HG03520 (cell line): ENCODE measurements around the gene OASL.

Experiments used
- ATAC-seq: cut with Tn5 transposase; IDR thresholded peaks from one replicate; pipeline ENCODE4 v1.9.1; 2021; ENCODE audit warnings: mild to moderate bottlenecking, moderate library complexity; ENCODE audit not compliant: unreplicated experiment

The OASL gene

DNA sequence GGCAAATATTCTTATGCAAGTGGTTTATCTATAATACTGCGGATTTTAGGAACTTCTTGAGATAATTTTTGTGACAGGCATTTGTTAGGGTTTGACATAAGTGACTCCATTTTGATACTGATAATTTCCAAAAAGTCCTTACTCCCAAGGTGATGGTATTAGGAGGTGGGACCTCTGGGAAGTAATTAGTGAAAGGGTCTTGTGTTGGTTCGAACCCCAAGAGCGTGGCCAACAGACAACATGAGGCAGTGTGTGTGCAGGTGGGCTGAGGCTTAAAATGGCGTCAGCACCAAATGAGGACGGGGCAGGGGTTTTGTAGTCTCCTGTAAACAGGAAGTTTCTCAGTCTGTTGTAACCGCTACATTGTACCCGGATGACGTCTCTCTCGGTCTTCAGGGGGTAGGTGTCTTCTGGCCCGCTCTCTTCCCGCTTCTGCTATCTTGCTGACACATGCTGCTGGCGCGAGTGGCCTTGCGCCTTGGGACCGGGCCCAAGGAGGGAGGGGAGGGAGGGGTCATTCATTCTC, 21.0 kb downstream of the OASL start:
- ATAC-seq = no peak

- peak; percentile 94 for ATAC-seq
Observed at GRCh38 chr12:121015825-121016766, 22.9 kb downstream of the OASL start, which contains the start of gene C12orf43. Gene C12orf43 (minus strand): TSS chr12:121016487. CDS start chr12:121016474, 13 bp downstream.

GRCh38 chr12:121013715-121014114, 25.3 kb downstream of the OASL start:
- ATAC-seq = no peak

DNA sequence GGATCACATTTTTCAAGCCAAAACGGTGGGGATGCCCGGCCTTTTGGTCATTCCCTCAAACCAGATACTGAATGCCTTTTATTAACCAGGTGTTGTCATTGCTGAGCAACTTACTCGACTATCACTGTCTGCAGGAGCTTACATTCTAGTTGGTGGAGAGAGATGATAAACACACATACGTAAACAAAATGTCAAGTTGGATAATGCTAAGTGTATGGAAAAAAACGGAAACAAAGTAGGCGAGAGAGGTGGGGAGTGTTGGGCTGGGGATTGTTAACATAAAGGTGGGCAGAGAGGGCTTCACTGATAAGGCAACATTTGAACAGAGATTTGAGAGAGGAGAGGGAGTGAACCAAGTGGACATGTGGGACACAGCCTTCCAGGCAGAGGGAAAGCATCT, 27.2 kb downstream of the OASL start:
- no peak for ATAC-seq

DNA sequence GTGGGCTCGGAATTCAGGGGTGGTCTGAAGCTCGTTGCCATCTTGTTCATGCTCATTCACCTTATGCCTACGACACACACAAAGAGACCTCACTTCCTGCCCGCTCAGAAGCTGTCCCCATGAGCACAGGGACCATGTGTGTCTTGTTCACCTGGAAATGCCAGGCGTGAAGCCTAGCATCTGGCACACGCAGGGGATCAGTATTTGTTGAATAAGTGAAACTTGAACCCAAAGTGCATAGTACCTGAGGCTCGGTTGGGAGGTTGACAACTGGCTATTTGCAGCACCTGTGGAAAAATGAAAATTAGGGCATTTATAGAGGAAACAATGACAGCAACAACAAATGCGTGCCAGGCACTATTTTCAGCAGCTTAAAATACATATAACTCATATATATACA, 28.2 kb downstream of the OASL start:
- no peak for ATAC-seq

DNA sequence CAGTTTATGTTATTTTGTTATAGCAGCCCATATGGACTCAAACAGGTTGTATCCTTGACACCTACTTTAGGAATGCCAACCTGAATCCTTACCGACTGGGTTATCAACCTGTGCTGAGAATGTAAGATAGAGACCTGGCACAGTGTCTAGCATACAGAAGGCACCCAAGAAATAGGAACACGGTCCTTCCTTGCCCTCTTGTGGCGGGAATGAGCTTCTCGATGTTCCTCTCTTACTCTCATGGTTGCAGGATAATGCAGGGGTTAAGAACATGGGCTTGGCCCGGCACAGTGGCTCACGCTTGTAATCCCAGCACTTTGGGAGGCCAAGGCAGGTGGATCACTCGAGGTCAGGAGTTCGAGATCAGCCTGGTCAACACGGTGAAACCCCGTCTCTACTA, 29.3 kb downstream of the OASL start:
- ATAC-seq = no peak

- ATAC-seq = no peak
Observed at GRCh38 chr12:121008347-121009098, 30.5 kb downstream of the OASL start.

- ATAC-seq = no peak
Observed at GRCh38 chr12:121005346-121005815, 33.7 kb downstream of the OASL start.

- no peak for ATAC-seq
Observed at GRCh38 chr12:121004253-121004815, 34.7 kb downstream of the OASL start.

DNA sequence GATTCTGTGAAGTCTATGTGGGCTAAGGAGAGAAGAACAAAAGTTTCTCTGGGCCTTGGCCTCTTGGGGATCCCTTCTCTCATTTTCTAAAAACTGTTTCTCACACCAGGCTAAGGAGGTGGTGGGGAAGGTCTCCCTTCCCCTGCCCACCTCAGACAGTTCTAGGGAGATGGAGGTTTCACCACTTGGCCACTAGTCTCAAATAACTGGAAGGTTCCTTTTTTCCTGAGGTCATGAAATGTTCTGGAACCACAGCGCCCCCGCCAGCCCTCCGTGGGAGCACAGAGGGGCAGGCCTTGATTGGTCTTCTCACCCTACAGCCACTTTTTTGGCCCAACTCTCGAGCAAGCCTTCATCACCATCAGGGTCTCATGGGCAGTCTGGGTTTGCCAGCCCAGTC, 35.4 kb downstream of the OASL start:
- no peak for ATAC-seq

- no peak for ATAC-seq
Observed at GRCh38 chr12:121001841-121002483, 37.1 kb downstream of the OASL start.

GRCh38 chr12:121001060-121001459, 38.0 kb downstream of the OASL start:
- ATAC-seq = no peak

GRCh38 chr12:121000530-121000929, 38.5 kb downstream of the OASL start:
- no peak for ATAC-seq

GRCh38 chr12:120999191-121000120, 39.6 kb downstream of the OASL start:
- ATAC-seq = no peak

GRCh38 chr12:120998435-120998834, 40.6 kb downstream of the OASL start:
- ATAC-seq = no peak

DNA sequence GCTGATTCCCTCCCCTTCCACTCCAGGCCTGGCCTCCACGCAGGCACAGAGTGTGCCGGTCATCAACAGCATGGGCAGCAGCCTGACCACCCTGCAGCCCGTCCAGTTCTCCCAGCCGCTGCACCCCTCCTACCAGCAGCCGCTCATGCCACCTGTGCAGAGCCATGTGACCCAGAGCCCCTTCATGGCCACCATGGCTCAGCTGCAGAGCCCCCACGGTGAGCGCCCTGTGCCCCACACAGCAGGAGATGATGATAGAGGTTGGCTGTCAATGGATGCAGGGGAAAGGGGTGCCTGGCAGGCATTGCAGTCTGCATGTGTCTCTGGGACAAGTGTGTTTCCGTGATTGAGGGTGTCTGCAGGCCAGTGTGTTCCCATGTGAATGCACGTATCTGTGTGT, 41.6 kb downstream of the OASL start:
- no peak for ATAC-seq

- no peak for ATAC-seq
Observed at GRCh38 chr12:120996133-120996746, 42.8 kb downstream of the OASL start.

DNA sequence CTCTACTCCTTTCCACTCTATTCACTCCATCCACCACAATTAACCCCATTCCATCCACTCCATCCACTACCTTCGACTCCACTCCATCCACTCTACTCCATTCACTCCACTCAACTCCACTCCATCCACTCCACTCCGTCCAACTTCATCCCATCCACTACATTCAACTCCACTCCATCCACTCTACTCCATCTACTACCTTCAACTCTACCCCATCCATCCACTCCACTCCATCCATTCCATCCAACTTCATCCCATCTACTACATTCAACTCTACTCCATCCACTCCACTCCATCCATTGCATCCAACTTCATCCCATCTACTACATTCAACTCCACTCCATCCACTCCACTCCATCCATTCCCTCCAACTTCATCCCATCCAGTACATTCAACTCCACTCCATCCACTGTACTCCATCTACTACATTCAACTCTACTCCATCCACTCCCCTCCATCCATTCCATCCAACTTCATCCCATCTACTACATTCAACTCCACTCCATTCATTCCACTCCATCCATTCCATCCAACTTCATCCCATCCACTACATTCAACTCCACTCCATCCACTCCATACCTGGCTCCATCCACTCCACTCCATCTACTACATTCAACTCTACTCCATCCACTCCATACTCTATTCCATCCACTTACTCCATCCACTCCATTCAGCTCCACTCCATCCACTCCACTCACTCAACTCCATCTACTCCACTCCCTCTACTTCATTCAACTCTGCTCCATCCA, 44.3 kb downstream of the OASL start:
- no peak for ATAC-seq
